SHP77 (cell line): ENCODE measurements around the gene CPT1B.
"Not testable (repeated sequence)": the region's sequence is repeated elsewhere in the genome, so short reads cannot be mapped to it uniquely, and the experiment has no call there.

ENCODE experiments used
- DNase-seq, 2 experiments: peaks; one replicate each; lab custom pipeline; 2025; lab: John Stamatoyannopoulos, UW

The CPT1B gene

DNA sequence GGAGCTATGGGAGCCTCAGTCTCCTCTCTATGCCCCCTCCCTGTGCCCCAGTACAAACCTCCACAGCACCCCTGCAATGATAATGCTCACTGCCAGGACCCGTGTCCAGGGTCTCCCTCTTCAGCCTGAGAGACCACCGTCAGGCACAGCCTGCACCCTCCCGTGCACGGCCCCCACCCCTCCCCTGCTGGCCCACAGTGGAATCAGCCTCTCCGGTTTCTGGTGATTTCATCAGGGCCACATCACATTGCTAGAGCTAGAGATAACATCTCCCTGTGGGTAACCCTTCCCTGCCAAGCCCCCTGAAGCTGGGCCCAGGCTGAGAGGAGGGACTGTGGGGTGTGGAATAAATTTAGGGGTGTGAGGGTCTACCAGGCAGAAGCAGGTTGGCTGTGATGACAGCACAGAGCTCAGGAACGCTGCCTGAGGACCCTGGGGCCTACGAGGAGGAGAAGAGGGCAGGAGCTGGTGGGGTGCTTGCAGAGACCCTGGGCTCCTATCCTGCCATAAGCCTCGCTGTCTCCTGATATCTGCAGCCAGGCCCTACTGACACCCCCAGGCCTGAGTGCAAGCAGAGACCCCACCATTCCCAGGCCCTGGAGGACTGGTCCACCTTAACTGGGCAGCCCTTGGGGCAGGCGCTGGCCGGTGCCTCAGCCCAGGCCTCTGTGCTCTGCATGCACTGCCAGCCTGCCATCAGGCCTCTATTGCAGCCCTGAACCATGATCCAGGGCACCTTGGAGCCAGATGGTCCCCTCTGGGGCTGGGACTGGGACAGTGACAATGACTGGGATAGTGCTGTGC is 32.5 kb downstream of the CPT1B start, which contains the start of gene KLHDC7B:
Gene KLHDC7B (plus strand): TSS at position 378 of the 804 bp plus-strand sequence. CDS start 345 bp downstream, at position 723.
- DNase-seq: no peak

DNA sequence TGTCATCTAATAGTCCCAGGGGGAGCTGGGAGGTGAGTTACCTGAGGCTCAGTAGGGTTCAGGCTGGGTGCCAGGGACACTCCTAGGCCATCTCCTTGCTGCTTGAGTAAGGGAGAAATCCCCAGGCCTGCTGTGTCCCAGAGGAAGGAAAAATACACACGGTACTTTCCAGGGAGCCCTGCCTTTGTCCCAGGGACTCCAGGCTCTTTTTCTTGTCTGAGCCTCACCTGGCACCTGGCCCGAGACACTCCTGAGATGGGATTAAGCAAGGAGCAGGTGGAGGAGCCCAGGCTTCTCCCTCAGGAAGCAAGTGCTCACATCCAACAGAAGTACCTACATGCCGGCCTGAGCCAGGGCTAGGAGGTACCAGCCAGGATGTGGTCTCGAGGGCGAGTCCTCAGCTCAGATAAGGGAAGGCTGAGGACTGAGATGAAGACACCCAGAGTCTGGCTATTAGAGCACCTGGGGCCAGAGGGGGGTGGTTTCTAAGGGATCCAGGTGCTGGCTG is 33.4 kb downstream of the CPT1B start:
- DNase-seq: no peak

DNA sequence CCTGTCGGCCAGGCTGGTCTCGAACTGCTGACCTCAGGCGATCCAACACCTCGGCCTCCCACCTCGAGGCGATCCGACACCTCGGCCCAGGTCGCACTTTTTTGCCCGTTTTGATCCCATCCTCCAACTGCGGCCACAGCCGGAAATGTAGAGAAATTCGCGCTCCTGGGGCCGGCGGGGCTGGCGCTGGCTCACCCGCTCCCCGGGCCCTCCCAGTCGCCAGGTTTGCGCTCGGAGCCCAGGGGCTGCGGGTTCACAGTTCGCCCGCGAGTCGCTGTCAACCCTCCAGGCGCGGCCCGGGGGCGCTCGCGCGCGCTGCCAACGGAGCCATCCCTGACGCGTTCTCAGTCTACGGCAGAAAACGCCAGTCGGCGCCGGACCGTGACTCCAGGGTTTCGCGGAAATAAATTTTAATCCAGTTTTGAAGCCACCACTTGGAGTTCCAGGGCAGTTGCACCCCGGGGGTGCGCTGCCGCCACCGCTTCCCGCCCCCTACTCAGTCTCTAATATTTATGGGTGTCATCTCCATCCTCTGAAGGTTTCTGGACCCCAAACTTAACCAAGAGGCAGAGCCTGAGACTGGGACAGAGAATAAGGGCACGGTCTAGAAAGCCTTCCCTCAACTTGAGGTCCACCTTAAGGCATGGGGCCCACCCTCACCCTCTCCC is 34.0 kb downstream of the CPT1B start:
- DNase-seq: no peak

DNA sequence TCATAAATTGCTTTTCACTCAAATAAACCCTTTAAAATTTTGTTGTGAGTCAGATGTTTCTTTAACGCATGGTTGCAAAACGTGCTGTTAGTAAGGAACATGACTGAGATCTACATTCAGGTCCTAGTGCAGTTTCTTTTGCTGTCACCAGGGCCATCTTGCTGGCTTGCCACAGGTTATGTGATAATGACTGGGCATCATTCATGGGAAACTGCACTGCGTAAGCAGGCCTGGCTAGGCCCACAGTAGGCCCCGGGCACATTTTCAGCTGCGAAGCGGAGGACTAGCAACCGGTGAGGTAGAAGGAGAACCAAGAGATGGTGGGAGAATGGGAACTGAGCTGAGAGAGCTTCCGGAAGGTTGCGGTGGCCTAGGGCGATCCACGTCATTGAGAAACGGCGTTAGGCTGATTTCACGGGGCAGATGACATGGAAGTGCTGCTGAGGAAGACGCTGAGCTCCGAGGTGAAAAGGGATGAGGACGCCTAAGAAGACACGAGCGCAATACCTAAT is 35.8 kb downstream of the CPT1B start:
- no peak for DNase-seq

DNA sequence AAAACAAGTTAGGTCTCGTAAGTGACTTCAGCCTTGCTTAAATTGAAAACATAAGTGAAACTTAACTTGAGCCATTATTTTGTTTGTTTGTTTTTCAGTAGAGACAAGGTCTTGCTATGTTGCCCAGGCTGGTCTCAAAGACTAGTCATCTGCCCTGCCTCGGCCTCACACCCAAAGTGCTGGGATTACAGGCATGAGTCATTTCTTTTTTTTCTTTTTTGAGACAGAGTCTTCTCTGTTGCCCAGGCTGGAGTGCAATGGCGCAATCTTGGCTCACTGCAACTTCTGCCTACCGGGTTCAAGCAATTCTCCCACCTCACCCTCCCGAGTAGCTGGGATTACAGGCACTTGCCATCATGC is 36.6 kb downstream of the CPT1B start:
- DNase-seq: not testable (repeated sequence)

DNA sequence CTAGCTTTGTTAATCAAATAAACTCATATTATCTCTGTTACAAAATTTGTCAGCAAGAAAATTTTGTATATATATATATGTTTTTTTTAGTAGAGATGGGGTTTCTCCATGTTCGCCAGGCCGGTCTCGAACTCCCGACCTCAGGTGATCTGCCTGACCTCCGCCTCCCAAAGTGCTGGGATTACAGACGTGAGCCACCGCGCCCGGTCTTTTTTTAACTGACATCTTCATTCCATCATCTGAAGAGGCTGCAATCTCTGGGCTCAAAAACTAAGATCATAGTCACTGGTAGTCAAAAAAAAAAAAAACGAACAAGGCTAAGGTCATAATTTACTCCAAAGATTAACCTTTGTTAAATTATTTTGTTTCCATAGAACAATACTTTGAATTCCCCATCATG is 37.8 kb downstream of the CPT1B start:
- DNase-seq: no peak

DNA sequence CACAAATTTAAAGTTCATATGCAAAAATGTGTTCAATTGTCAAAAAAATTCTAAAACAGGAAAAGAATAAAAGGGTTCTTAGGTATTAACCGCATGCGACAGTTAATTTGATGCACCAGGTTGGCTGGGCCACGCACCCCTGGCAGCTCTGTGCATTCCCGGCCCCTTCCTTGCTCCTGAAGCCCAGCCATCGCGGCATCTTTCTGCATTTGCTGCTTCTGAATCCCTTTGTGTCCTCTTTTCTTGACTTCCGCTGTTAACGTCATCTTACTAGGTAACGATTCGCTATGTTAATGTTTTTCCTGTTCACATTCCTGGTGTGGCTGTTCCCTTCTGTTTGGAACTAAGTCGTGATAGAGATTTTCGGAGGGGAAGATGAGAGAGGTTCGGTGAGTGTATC is 40.5 kb downstream of the CPT1B start:
- DNase-seq: no peak

DNA sequence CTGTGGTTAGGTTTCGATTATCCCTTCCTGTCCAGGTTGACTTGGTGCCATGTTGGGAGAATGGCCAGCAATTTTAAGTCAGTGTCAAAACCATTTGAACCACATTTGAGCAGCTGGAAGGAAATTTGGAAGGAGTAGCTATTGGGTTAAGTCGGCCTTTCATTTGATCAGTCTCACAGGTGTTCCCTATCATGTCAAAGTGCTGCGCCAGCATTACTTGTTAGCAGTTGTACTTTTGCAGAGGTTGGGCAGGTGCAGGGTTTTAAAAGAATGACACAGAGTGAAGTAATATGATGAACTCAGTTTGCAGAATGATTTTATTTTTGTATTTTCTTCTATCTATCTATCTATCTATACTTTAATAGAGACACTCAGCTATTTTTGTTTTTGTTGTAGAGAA is 42.0 kb downstream of the CPT1B start:
- no peak for DNase-seq

DNA sequence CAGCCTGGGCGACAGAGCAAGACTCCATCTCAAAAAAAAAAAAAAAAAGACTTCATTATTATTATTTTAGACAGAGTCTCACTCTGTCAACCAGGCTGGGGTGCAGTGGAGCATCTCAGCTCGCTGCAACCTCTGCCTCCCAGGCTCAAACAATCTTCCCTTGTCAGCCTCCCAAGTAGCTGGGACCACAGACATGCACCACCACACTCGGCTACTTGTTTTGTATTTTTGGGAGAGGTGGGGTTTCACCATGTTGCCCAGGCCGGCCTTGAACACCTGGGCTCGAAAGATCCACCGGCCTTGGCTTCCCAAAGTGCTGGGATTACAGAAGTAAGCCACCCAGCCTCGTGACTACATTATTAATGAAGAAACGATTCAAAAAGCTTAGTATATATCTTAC is 43.1 kb downstream of the CPT1B start:
- no peak for DNase-seq

DNA sequence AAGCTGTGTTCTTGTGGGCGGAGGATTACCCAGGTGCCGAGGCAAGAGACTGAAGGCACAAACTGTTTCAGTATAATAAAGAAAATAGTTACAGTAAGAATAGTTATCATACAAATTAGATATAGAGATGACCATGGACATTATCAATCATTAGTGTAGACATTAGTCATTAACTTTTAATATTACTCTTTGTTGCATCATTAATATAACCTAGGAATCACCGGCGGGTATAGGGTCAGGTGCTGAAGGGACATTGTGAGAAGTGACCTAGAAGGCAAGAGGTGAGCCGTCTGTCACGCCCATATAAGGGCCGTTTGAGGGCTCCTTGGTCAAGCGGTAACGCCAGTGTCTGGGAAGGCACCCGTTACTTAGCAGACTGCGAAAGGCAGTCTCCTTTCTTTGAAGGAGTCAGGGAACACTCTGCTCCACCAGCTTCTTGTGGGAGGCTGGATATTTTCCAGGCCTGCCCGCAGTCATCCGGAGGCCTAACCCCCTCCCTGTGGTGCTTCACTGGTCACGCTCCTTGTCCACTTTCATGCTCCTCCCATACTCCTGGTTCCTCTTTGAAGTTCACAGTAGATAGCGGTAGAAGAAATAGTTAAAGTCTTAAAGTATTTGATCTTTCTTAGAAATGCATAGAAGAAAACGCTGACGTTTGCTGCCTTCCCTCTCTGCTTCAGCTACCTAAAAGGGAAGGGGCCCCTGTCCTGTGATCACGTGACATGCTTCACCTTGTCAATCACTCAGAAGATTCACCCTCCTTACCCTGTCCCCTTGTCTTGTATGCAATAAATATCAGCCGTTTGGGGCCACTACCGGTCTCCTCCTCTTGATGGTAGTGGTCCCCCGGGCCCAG is 44.1 kb downstream of the CPT1B start:
- not testable (repeated sequence) for DNase-seq

DNA sequence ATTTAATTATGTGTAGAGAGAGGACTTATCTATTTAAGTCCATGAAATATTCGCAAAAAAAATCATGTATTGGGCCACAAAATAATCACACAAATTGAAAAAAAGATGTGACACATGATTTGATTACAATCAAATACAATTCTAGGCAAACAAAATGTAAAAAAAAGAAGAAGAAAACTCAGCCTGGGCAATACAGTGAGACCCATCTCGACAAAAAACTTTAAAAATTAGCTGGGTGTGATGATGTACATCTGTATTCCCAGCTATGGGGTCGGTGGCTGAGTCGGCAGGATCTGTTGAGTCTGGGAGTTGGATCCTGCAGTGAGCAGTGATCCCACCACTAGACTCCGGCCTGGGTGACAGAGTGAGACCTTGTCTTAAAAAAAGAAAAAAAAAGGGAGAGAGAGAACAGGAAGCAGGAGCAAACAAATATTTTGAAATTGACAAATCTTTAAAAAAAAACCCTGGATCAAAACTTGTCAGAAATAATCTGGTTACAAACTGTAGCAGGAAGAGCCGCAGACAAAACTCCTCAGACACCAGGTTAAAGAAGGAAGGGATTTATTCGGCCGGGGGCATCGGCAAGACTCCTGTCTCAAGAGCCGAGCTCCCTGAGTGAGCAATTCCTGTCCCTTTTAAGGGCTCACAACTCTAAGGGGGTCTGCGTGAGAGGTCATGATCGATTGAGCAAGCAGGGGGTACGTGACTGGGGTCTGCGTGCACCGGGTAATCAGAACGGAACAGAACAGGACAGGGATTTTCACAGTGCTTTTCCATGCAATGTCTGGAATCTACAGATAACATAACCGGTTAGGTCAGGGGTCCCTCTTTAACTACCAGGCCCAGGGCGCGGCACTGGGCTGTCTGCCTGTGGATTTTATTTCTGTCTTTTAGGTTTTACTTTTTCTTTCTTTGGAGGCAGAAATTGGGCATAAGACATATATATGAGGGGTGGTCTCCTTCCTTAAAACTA is 45.1 kb downstream of the CPT1B start:
- DNase-seq: no peak

DNA sequence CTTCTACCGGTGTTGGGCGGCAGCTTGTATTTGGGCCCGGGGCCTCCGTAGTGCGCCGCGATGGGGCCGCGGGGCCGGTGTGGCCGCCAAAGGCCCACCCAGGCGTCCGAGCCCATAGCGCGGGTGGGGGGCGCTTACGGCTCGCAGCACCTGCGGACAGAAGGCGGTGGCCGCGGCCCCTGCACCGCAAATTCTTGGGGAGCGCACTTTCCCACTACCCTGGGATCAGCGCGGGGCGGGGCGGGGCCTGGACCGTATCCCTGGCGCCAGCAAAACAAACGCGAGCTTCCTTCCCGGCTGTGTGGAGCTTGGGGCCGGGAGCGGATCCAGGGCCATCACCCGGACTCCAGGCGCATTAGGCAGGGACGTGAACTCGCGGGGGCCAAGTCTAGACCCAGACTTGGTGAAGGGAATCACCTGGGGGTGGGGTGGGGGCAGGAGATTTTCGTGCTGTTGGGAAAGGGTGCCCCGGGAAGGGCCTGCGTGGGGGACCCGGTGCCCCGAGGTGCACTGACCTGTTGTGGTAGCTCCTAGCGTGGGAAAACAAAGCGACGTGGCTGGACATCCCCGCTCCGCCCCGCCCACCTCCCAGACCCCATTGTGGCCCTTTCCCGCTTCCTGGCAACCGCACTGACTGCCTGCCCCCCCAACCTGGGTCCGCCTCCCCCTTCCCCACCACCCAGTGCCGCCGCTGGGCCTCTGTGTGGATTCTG is 46.1 kb downstream of the CPT1B start:
- peak in 1 of 2 experiments; percentile 40 for DNase-seq

DNA sequence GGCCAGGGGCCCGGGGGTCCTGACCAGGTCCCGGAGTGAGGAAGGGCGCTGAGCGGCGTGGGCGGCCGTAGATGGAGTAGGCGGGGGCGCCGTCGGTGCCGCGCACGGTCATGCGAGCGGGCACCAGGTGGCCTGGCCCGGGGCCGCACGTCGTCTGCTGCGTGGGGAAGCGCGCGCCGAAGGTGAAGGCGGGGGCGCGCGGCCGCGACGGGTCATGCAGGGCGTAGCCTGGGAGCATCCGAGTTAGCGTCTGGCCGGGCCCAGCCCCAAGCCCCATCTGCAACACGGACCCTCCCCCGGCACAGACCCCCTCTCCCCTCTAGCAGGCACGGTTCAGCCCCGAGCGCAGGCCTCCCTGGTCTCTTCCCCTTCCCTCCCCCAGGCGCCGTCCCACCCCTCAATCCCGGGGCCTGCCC is 46.7 kb downstream of the CPT1B start:
- no peak for DNase-seq

DNA sequence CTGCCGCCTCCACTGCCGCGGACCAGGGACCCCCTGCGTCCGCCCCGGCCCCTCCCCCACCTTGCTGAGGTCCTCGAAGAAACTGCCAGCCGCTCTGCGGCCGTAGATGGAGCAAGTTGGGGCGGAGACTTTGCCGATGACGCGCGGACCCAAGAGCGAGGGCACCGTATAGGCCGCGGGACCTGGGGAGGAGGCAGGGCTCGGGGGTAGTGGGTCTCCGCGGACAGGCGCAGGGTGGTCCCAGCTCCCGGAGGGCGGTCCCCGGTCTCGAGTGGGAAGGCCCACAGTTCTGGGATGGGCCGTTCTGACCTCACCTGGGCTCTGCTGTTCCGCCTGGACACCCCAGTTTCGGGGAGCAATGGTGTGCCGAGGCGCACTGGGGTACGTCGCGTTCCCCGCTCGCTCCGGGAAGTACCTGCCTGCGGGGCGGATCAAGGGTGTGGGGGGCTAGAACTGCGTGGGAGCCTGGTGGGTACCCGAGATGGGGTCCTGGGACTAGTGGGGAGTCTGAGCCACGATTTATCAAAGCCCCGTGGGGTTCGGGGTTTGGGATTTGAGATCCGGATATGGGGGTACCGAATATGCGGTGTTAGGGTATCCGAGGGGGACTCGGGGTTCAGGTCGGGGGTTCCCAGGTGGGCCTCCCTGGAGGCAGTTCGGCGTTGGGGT is 47.2 kb downstream of the CPT1B start:
- no peak for DNase-seq

DNA sequence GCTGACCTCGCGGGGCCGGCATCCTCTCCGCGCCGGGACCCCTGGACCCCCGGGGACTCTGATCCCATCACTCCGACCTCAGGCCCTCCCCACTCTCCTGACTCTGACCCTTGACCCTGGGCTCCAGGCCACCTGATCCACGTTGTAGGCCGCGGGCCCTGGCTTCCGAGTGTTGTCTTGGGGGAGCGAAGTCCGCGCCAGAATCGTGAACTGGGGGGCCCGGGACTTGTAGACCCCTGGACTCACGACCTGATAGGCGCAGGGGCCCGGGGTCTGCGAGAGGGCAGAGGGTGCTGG is 47.7 kb downstream of the CPT1B start:
- DNase-seq: no peak

DNA sequence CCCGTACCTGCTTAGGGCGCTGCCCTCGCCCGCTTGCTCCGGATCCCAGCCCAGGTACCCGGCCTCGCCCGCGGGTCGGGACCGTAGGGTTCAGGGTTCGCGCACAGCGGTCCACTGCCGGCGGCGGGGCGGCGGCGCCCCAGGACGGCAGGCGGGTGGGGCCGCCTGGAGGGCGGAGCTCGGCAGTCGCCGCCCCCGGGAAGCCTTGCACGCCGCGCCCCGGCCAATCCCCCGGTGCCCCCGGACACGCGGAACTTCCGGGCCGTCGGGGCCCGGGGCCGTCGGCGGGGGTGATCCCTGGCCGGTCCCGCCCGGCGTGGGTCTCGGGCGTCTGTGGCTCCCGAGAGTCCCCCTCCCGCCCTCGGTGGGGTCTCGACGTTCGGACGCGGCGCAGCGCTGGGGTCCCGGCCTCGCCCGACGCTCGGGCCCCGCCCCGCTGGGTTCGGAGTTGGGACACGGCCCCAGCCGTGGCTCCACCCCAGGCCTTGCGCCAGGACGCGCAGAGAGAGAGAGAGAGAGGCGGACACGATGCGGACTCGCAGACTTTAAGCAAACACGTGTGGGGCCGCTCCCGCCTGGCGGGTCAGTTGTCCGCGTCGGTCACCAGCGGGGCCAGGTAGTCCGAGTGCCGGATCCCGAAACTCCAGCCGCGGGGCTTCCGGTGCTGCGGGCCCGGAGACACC is 48.2 kb downstream of the CPT1B start, which contains the start of gene TYMP:
Gene TYMP (minus strand): TSS at position 116 of the 683 bp plus-strand sequence. CDS start 303 bp downstream, outside the sequence.
- DNase-seq: no peak

DNA sequence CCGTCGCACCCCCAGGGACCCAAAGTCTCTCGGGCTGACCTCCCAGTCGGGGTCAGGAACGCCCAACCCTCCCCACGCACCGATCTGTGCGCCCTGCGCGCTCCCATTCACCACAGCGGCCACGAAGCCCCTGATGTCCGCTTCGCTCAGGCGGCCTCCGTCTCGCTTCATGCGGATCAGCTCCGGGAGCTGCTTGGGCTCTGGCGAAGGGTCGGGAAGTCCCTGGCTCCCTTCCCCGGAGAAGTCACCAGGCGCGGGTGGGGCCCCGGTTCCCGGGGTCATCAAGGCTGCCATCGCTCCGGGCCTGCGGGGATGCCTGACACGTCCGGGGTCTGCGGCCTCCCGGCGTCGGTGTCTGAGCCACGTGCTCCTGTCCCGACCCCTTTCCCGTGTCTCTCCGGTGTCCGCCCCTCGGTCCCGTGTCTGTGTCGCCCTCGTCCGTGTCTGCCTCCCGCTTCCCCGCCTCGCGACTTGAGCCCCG is 48.8 kb downstream of the CPT1B start:
- DNase-seq: no peak

DNA sequence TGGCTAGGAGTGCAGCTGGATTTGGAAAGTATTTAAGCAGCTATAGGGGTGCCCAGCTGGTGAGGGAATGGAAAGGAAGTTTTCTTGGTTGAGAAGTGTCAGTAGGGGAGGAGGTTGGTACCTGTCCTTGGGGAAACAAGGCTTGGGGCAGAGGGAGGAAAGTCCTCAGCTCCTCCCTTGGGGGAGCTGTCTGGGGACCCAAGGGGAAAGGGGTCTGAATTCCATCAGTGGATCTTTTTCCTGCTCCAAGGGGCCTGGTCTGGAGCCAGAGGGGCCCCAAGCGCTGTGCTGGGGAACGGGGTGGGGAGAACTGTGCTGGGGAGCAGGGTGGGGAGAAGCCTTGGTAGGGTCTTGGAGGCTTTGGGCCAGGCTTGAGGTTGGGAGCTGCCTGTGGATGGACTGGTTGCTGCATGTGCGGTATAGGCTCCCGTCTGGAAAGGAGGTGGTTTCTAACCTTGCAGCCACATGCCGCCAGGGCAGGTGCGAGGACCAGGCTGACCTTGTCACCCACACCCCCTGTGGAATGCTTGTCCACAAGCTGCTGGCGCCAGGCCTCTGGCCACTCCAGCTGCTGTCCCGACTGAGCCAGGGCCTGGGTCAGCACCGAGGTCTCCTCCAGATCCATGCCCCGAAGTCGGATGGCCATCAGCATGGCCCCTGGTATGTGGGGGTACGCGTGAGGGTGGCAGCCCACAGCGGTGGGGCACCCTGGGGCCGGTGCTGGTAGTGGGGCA is 49.4 kb downstream of the CPT1B start:
- no peak for DNase-seq
